Endodermal cell (in vitro differentiated cells): ENCODE measurements around the gene MED17. TPM values are rescaled to one million over a fixed set of nuclear protein-coding genes. Genes with fewer than 3 reads are reported as not detected.

Experiments used
- DNase-seq: peaks from one replicate; pipeline ENCODE4 v3.0.0-alpha.2; 2017
- H3K27ac ChIP-seq: 2 replicates; pipeline ENCODE4 v1.5.1; 2013; ENCODE audit warnings: mild to moderate bottlenecking, low read depth, low read length, moderate library complexity
- H3K27me3 ChIP-seq: 2 replicates; pipeline ENCODE4 v1.6.1; 2013; ENCODE audit warnings: mild to moderate bottlenecking, low read length, moderate library complexity; ENCODE audit not compliant: insufficient read depth, control insufficient read depth, poor library complexity, severe bottlenecking
- H3K36me3 ChIP-seq: 2 replicates; pipeline ENCODE4 v1.7.0; 2013; ENCODE audit warnings: mild to moderate bottlenecking, low read length, moderate library complexity; ENCODE audit not compliant: control insufficient read depth, insufficient read depth
- H3K4me1 ChIP-seq: one replicate; pipeline ENCODE4 v1.7.0; 2013; ENCODE audit warnings: low read length; ENCODE audit not compliant: control insufficient read depth, insufficient read depth
- H3K4me3 ChIP-seq: 2 replicates; pipeline ENCODE4 v1.5.1; 2013; ENCODE audit warnings: mild to moderate bottlenecking, low read length, moderate library complexity
- H3K9ac ChIP-seq: 2 replicates; pipeline ENCODE4 v1.6.1; 2013; ENCODE audit warnings: mild to moderate bottlenecking, low read length, moderate library complexity; ENCODE audit not compliant: poor library complexity, severe bottlenecking; ENCODE audit errors: extremely low read depth
- H3K9me3 ChIP-seq: 2 replicates; pipeline ENCODE4 v1.6.1; 2013; ENCODE audit warnings: mild to moderate bottlenecking, low read length, moderate library complexity; ENCODE audit not compliant: control insufficient read depth
- H3K27ac Mint-ChIP-seq: 2 replicates; pipeline ENCODE4 v1.8.0; 2020; ENCODE audit warnings: mixed read lengths
- H3K27me3 Mint-ChIP-seq: 2 replicates; pipeline ENCODE4 v1.8.0; 2021; ENCODE audit warnings: mild to moderate bottlenecking, mixed read lengths; ENCODE audit not compliant: insufficient read depth
- H3K36me3 Mint-ChIP-seq: 2 replicates; pipeline ENCODE4 v1.8.0; 2020; ENCODE audit warnings: low read depth, mixed read lengths
- H3K4me1 Mint-ChIP-seq: 2 replicates; pipeline ENCODE4 v1.8.0; 2020; ENCODE audit warnings: mixed read lengths
- H3K4me3 Mint-ChIP-seq: 2 replicates; pipeline ENCODE4 v1.8.0; 2020; ENCODE audit warnings: mild to moderate bottlenecking, moderate library complexity, mixed read lengths
- H3K9me3 Mint-ChIP-seq: 2 replicates; pipeline ENCODE4 v1.8.0; 2020; ENCODE audit warnings: mild to moderate bottlenecking, mixed read lengths
- WGBS, 2 experiments: methylation state at CpG; one replicate each; pipeline versions ENCODE4 v1.1.5 to v1.1.7; 2013; ENCODE audit warnings: missing lambda C conversion rate in 2 of 2, mixed read lengths in 1 of 2; ENCODE audit not compliant: insufficient coverage in 1 of 2, insufficient read length in 1 of 2; 5-methylcytosine and 5-hydroxymethylcytosine counted together
- total RNA-seq, 2 donors: library from RNA; stranded (reverse); fragmentation: NEBNext Ultra II Directional in 1 of 2; extraction: Animal tissue kit (Norgen Biotek cat#: 25700) in 1 of 2; gene quantifications; 2 replicates in 1 of 2; 3 replicates in 1 of 2; pipeline ENCODE4 v1.2.1, GENCODE V29; 2021
- TF ChIP-seq, protein P1 (sequence below): fragments of 200-600 bp; sonication (generic); conservative IDR thresholded peaks from 2 replicates; pipeline ENCODE4 v1.5.0; 2021; ENCODE audit warnings: antibody characterized with exemption, mild to moderate bottlenecking

The MED17 gene
- total RNA-seq, 2 donors from 2014 or later: 40.6 to 46.2 TPM

DNA sequence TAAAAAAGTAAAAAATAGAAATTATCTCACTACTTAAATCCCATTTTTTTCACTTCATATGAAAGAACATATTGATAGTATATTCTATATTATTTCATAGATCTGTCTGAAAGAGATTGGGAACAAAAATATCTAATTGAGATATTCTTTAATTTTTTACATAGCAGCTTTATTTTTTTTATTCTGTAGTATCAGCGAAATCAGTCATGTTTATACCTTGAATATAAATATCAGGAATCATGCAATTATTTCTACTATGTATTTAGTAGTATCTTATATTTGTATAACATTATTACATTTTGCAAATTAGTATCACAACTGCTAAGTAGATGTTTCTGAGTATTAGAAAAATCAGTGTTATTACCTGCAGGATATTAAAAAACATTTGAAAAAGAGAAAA is 22.2 kb upstream of the MED17 start:
- no peak overlapping the region for H3K4me3 ChIP-seq
- Mint-ChIP-seq H3K4me3 (no peak overlapping the region), H3K4me1 (peaks cover 10% of the 10 kb centered on the region), H3K9me3 (peaks cover 12% of the 10 kb centered on the region), H3K27me3 (no peaks in the 10 kb centered on the region), H3K36me3 (peaks cover 54% of the 10 kb centered on the region), H3K27ac (no peak overlapping the region)
- peaks cover 12% of the 10 kb centered on the region for H3K9me3 ChIP-seq
- DNase-seq: no peak
- H3K36me3 ChIP-seq: peaks cover 46% of the 10 kb centered on the region
- WGBS, 2 experiments: no CpG with 5 or more reads among the region's 1 CpG
- H3K4me1 ChIP-seq: no peaks in the 10 kb centered on the region
- no peak overlapping the region for H3K27ac ChIP-seq
- no peak overlapping the region for H3K9ac ChIP-seq
- TF ChIP-seq, protein P1, sequence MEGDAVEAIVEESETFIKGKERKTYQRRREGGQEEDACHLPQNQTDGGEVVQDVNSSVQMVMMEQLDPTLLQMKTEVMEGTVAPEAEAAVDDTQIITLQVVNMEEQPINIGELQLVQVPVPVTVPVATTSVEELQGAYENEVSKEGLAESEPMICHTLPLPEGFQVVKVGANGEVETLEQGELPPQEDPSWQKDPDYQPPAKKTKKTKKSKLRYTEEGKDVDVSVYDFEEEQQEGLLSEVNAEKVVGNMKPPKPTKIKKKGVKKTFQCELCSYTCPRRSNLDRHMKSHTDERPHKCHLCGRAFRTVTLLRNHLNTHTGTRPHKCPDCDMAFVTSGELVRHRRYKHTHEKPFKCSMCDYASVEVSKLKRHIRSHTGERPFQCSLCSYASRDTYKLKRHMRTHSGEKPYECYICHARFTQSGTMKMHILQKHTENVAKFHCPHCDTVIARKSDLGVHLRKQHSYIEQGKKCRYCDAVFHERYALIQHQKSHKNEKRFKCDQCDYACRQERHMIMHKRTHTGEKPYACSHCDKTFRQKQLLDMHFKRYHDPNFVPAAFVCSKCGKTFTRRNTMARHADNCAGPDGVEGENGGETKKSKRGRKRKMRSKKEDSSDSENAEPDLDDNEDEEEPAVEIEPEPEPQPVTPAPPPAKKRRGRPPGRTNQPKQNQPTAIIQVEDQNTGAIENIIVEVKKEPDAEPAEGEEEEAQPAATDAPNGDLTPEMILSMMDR: no peak
- H3K27me3 ChIP-seq: no peaks in the 10 kb centered on the region

DNA sequence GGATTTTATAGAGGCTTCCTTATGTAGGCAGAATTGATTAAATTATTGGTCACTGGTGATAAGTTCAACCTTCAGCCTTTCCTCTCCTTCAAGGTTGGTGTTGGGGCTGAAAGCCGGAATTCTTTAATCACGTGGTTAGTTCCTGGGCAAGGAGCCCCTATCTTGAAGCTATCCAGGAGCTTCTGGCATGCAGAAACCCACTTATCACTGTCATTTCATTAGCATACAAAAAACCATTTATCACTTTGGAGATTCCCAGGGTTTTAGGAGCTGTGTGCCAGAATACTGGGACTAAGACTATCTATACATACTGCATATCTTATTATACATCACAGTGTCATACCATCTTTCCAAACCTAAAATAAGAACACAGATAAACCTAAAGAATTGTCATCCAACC is 18.5 kb upstream of the MED17 start:
- H3K4me3 Mint-ChIP-seq: no peak overlapping the region
- H3K9ac ChIP-seq: no peak overlapping the region
- no peak overlapping the region for H3K27ac ChIP-seq
- peaks cover 31% of the 10 kb centered on the region for H3K4me1 Mint-ChIP-seq
- peaks cover 26% of the 10 kb centered on the region for H3K36me3 ChIP-seq
- H3K9me3 ChIP-seq: peaks cover 21% of the 10 kb centered on the region
- DNase-seq: no peak
- peak overlapping the region; percentile 82 for H3K27ac Mint-ChIP-seq
- peaks cover 32% of the 10 kb centered on the region for H3K36me3 Mint-ChIP-seq
- no peaks in the 10 kb centered on the region for H3K4me1 ChIP-seq
- H3K27me3 Mint-ChIP-seq: no peaks in the 10 kb centered on the region
- peaks cover 20% of the 10 kb centered on the region for H3K9me3 Mint-ChIP-seq
- no peaks in the 10 kb centered on the region for H3K27me3 ChIP-seq
- WGBS, 2 experiments: 48% methylated on average over 2 of the region's 2 CpGs; no CpG with 5 or more reads in 1 of the 2 experiments
- H3K4me3 ChIP-seq: no peak overlapping the region
- TF ChIP-seq, protein P1: no peak

DNA sequence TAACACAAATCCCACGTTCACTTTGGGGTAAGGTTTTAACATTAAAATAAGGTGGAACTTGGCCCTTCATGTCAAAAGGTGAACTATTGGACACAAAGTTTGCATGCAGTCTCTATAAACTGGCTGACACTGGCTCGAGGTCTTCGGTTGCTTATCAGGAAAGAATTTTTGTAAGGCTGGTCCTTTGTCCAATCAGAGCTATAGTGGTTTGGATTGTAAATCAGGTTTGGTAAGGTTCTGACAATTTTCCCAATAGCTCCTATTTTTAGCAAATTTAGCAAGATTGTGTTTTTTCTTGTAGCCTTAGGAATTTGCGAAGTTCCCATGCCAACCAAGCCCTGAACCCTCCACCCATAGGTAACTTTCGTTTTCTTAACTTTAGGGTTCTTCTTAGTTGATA is 17.6 kb upstream of the MED17 start:
- Mint-ChIP-seq H3K4me1 (peaks cover 40% of the 10 kb centered on the region), H3K4me3 (no peak overlapping the region), H3K9me3 (peaks cover 20% of the 10 kb centered on the region), H3K36me3 (peaks cover 24% of the 10 kb centered on the region), H3K27me3 (no peaks in the 10 kb centered on the region), H3K27ac (no peak overlapping the region)
- H3K27me3 ChIP-seq: no peaks in the 10 kb centered on the region
- no peak overlapping the region for H3K27ac ChIP-seq
- no peaks in the 10 kb centered on the region for H3K4me1 ChIP-seq
- no peak overlapping the region for H3K4me3 ChIP-seq
- H3K9me3 ChIP-seq: peaks cover 29% of the 10 kb centered on the region
- H3K36me3 ChIP-seq: peaks cover 19% of the 10 kb centered on the region
- TF ChIP-seq, protein P1: no peak
- DNase-seq: no peak
- H3K9ac ChIP-seq: no peak overlapping the region
- 93 to 96% methylated on average over 4 to 5 of the region's 5 CpGs for WGBS, 2 experiments
